ENCODE results near the gene MDN1.

DNA sequence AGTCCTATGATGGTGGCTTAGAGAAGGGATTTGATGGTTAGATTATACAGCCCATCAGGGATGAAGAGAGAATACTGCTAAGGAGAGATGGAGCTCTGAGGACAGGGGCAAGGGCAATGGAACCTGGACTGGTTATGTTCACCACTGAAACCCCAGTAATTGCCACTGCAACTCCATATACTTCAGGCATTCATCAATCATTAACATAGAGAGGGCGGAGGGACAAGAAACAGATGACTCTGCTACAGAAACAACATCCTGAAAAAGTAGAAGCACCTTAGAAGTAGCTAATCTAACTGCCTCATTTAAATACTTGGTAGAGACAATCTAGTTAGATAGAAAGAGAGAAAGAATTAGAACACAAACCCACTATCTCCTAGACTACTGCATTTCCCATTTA is 89.8 kb downstream of the MDN1 start:
- no peak for TF ChIP-seq CTCF (IDR thresholded peaks at IDR 0.05 in 4 of 5, conservative IDR thresholded peaks at IDR 0.05 in 1 of 5)
- TF ChIP-seq POLR2A (IDR thresholded peaks at IDR 0.05), result no peak

Measured in gastrocnemius medialis (tissue), 4 donors.